HFF-Myc (cell line): ENCODE data around the gene TMEM255A.

Source experiments
- DNase-seq: peaks from one replicate; pipeline ENCODE4 v3.0.0-alpha.2; 2011; ENCODE audit warnings: low read depth; ENCODE audit errors: extremely low read depth
- H3K4me3 ChIP-seq: replicated peaks from 2 replicates; pipeline ENCODE4 v1.5.1; 2011; ENCODE audit warnings: low read depth, mild to moderate bottlenecking, control low read depth, low read length
- CTCF ChIP-seq: IDR thresholded peaks from 2 replicates; pipeline ENCODE4 v1.5.1; 2012; ENCODE audit warnings: mild to moderate bottlenecking, low read depth, low read length, control low read depth; ENCODE audit errors: missing control alignments

TMEM255A gene

GRCh38 chrX:120297923-120298322, 13.3 kb downstream of the TMEM255A start:
- no peak for TF ChIP-seq CTCF
- DNase-seq, result no peak
- H3K4me3 ChIP-seq, result no peak overlapping the region

- no peak overlapping the region for H3K4me3 ChIP-seq
- no peak for DNase-seq
- no peak for TF ChIP-seq CTCF
Observed at GRCh38 chrX:120294651-120295050, 16.6 kb downstream of the TMEM255A start.

- no peak overlapping the region for H3K4me3 ChIP-seq
- no peak for DNase-seq
- no peak for TF ChIP-seq CTCF
Observed at GRCh38 chrX:120293015-120293414, 18.2 kb downstream of the TMEM255A start.

- no peak for TF ChIP-seq CTCF
- no peak for DNase-seq
- H3K4me3 ChIP-seq, result no peak overlapping the region
Observed at GRCh38 chrX:120291211-120291610, 20.1 kb downstream of the TMEM255A start.

- no peak for DNase-seq
- TF ChIP-seq CTCF, result no peak
- H3K4me3 ChIP-seq, result no peak overlapping the region
Observed at GRCh38 chrX:120290107-120290506, 21.2 kb downstream of the TMEM255A start.

GRCh38 chrX:120287513-120288112, 23.6 kb downstream of the TMEM255A start:
- no peak for TF ChIP-seq CTCF
- no peak for DNase-seq
- H3K4me3 ChIP-seq, result no peak overlapping the region

GRCh38 chrX:120286733-120287512, 24.3 kb downstream of the TMEM255A start:
- TF ChIP-seq CTCF, result no peak
- DNase-seq, result no peak
- H3K4me3 ChIP-seq, result no peak overlapping the region
